GM20000 (cell line): ENCODE data around the gene PHLDA2.
A peak's percentile ranks its signal among the peaks of the same experiment; 100 is the strongest.

Source experiments
- DNase-seq: peaks from one replicate; pipeline ENCODE4 v3.0.0; 2012; ENCODE audit warnings: low spot score
- TF ChIP-seq, protein P1 (sequence below): IDR thresholded peaks from 2 replicates; pipeline ENCODE4 v1.5.1; 2012; ENCODE audit warnings: mild to moderate bottlenecking, control low read depth; ENCODE audit errors: extremely low read depth, missing control alignments

The PHLDA2 gene

DNA sequence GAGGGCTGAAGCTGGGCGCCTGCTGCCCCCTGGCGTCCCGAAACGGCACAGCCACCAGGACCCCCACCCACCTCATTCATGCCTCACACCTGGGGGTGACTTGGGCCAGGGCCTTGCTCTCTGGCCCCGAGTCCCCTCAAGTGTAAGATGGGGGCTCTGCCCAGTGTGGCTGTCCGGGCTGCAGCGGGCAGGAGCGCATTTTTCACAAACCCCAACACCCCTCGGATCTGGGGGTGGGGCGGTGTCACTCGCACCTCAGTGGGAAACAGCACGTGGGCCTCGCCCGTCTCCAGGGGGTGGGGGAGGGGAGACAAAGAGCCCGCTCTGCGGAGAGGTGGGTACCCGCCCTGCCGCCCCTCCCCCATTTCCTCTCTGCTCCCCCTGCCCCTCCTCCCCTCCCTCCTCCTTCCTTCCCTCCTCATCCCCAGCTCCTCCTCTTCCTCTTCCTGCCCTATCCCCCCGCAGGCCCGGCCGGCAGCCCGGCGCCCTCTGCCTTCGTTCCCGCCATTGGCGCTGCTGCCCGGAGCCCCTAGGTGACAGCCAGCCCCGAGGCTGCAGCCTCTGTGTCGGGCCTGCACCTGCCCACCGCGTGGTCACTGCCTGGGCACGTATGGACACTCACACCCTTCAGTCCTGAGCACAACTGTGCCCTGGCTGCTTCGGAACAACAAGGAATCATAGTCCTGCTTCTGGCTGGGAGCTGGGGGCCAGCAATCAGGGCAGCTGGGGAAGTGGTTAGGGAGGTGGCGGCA is 36.8 kb downstream of the PHLDA2 start:
- DNase-seq, result peak; percentile 83
- TF ChIP-seq, protein P1, sequence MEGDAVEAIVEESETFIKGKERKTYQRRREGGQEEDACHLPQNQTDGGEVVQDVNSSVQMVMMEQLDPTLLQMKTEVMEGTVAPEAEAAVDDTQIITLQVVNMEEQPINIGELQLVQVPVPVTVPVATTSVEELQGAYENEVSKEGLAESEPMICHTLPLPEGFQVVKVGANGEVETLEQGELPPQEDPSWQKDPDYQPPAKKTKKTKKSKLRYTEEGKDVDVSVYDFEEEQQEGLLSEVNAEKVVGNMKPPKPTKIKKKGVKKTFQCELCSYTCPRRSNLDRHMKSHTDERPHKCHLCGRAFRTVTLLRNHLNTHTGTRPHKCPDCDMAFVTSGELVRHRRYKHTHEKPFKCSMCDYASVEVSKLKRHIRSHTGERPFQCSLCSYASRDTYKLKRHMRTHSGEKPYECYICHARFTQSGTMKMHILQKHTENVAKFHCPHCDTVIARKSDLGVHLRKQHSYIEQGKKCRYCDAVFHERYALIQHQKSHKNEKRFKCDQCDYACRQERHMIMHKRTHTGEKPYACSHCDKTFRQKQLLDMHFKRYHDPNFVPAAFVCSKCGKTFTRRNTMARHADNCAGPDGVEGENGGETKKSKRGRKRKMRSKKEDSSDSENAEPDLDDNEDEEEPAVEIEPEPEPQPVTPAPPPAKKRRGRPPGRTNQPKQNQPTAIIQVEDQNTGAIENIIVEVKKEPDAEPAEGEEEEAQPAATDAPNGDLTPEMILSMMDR, result peak; percentile 66

DNA sequence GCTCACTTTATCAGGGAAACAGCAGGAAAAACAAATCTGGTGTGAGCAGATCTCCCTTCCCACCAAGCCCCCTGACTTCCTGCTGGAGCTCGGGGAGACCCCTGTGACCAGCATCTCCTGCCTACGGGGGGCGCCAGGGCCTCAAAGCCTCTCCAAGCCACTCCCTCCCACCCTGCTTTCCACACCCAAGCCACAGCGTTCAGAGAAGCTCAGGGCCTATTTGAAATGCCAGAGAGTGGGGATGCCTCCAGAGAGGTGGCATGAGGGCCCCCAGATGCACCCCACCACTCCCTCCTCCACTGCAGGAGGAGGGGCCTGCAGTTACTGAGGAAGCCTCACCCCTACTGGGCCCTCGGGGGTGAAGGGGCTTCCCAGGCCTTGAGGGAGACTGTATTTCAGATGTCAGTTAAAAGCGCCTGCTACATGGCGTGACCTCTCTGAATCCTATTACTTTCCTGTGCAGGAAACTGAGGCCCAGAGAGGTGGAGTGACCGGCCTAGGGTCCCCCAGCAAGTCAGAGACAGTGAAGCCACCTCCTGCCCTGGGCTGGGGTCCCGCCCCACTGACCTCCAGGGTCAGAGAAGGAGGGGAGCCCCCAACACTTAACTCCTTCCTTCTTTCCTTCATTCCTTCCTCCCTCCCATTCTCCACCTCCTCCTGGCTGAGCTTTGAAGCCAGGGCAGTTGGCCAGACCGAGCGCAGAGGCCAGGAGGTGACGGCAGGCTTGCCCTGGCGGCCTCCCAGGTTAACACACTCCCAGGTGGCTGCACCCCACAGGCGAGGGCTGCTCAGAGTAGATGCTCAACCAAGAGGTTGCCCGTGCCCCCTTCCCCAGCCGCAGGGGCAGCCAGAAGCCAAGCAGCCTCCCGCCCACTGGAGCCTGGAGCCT is 37.6 kb downstream of the PHLDA2 start:
- DNase-seq, result no peak

GRCh38 chr11:2890466-2891294 is 38.5 kb downstream of the PHLDA2 start:
- TF ChIP-seq, protein P1, result no peak

More for the DNA sequence above, 37.6 kb downstream of the PHLDA2 start:
- TF ChIP-seq, protein P1, result no peak

GRCh38 chr11:2889362-2890273 is 39.6 kb downstream of the PHLDA2 start:
- TF ChIP-seq, protein P1, result no peak
- DNase-seq, result no peak

More at GRCh38 chr11:2890466-2891294, 38.5 kb downstream of the PHLDA2 start:
- no peak for DNase-seq

DNA sequence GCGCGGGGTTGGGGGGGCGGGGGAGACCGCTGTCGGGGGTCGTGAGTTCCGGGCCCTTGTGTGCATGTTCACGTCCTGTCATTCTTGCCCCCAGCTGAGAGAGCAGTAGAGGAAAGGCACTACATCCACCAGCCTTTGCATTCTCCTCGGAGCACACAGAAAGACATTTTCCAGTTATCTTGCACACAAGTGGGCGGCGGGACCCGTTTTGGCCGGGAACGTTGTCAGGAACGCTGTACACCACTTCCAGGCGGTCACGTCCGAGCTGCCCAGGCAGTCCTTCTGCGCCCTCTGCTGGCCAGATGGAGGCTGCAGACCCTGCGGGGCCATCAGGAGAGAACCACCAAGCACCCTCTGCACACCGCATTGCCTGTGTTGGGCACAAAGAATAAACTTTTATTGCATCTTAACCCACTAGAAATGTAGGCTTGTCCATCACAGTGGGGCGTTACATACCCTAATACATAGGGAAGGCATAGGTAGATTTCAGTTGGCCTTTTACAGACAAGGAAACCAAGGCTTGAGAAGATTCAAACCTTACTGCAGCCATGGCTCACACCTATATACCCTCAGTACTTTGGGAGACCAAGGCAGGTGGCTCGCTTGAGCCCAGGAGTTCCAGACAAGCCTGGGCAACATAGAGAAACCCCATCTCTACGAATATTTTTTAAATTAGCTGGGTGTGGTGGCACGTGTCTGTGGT is 40.8 kb downstream of the PHLDA2 start:
- TF ChIP-seq, protein P1, result peak; percentile 99
- DNase-seq, result peak; percentile 88
